Measurements from ENCODE around the gene RFX1.

The RFX1 gene

GRCh38 chr19:13960863-13961784, 45.0 kb downstream of the RFX1 start:
- DNase-seq = no peak

- DNase-seq = no peak
These were observed 45.9 kb downstream of the RFX1 start for GRCh38 chr19:13959962-13960862.

DNA sequence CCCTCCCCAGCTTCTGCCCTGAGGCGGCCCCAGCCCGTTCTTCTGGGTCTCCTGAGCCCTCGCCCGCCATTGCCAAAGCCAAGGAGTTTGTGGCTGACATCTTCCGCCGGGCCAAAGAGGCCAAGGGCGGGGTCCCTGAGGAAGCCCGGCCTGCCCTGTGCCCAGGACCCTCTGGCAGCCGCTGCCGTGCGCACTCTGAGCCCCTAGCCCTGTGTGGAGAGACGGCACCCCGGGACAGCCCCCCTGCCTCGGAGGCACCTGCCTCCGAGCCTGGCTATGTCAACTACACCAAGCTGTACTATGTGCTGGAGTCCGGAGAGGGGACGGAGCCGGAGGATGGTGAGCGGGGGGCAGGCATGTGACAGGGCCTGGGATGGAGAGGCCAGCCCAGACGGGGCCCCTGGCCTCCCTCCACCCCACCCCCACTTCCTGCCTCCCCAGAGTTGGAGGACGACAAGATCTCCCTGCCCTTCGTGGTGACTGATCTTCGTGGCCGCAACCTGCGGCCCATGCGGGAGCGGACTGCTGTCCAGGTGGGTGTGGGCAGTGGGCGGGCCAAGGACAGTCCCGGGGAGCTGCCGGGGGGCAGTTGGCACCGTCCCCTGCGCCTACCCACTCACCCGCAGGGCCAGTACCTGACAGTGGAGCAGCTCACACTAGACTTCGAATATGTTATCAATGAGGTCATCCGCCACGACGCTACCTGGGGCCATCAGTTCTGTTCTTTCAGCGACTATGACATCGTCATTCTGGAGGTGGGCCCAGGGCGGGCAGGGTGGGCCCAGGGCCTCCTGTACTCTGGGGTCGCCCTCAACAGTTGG, 46.8 kb downstream of the RFX1 start:
- DNase-seq = no peak

- no peak for DNase-seq
These were observed 48.1 kb downstream of the RFX1 start for GRCh38 chr19:13958043-13958442.

DNA sequence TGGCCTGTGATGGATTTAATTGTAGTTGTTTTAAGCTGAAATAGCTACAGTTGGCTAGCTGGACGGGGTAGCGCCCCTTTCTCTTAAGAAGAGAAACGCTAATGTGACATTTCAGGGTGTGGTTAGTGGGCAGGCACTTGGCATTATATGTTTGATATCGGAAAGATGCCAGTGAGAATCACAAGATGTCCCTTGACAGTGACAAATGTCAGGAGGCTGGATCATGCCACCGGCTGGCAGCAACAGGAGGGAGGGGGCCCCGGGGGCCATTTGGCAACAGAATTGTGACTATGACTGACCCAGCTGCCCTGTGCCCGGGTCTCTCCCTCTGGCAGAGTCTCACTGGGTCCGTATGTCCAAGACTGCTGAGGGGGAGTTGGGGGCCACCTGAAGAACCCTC, 49.1 kb downstream of the RFX1 start:
- DNase-seq = no peak

DNA sequence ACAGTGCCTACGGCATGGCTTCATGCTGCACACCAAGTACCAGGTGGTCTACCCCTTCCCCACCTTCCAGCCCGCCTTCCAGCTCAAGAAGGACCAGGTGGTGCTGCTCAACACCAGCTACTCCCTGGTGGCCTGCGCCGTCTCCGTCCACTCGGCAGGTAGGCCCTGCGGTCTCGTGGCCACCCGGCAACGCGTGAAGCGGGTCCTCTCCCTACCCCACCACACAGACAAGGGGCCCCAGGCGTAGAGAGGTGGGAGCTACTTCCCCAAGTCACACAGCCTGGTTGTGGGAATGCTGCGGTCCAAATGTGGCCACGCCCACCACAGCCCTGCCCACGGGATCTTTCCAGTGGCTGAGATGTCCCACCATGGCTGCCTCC, 49.8 kb downstream of the RFX1 start:
- DNase-seq = no peak

GRCh38 chr19:13955662-13956364, 50.3 kb downstream of the RFX1 start:
- no peak for DNase-seq

GRCh38 chr19:13954185-13954584, 51.9 kb downstream of the RFX1 start:
- DNase-seq = no peak

DNA sequence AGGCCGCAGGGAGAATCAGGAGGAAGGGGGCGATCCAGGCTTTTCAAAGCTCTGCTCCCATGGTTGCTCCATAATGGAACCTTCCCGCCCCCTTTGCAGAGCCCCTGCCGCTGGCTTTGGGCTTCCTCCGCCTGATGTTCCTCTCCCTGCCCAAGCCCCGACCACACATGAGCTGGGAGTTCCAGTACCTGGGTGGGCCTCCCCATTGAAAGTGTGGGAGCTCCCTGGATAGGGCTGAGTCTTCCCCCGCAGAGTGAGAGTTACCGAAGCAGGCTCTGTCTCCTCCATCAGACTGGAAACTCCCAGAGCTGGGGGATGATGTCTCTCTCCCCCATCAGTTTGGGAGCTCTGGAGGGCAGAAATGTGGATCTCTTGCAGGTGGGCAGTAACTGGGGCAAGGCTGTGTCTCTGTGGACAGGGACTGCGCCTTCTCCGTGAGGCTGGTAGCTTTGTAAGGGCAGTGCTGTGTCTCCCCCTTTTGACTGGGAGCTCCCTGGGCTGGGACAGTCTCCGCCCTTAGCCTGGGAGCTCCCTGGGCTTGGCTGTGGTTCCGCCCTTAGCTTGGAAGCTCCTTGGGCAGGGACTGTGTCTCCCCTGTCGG, 53.1 kb downstream of the RFX1 start:
- DNase-seq = no peak

DNA sequence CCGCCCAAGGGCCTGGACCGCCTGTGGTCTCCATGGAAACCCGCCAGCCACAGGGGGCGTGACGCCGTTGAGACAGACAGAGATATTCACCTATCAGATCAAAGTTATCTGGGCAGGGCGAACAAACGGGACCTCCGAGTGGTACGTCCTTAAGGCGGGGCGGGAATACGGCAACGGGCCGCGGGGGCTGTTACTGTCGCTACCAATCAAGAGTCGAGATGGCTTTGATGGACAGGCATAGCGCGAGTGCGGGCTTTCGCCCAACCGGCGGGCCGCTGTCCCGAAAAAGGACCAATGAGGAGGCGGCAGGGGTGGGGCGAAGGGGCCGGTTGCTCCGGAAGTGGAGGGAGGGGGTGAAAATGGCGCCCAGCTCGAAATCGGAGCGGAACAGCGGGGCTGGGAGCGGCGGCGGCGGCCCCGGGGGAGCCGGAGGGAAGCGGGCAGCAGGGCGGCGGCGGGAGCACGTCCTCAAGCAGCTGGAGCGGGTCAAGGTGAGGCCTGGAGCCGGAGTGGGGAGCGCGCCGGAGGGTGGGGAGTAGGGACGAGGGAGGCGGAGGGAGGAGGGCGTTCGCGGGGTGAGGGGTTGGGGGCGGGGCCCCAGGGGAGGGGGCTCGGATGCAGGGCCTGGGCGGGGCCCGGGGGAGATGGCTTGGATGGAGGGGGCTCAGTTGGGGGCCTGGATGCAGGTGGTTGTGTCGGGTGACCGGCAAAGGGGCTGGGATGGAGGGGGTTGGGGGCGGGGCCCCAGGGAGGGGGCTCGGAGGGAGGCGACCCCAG, 53.8 kb downstream of the RFX1 start, which contains the start of gene DCAF15:
Gene DCAF15, plus strand, starts transcription at position 356 of the 777 bp plus-strand sequence. Its CDS starts 4 bp downstream, at position 360.
- DNase-seq = peak; percentile 99

DNA sequence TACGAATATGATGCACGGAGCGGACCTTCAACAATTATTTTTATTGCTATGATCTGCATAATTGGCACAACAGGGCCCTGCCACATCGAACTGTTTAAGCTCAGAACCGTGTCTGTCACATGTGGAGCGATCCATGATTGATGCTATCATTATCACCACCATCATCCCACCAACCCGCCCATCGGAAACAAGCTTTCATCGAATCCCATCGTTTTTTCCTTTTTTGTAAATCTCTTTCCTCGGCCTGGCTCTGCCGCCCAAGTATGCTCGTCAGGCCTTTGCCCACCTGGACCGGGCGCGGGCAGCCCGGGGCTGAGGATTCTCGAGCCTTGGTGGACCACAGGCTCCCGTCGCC, 54.3 kb downstream of the RFX1 start:
- peak; percentile 68 for DNase-seq

GRCh38 chr19:13951043-13951442, 55.1 kb downstream of the RFX1 start:
- DNase-seq = no peak

DNA sequence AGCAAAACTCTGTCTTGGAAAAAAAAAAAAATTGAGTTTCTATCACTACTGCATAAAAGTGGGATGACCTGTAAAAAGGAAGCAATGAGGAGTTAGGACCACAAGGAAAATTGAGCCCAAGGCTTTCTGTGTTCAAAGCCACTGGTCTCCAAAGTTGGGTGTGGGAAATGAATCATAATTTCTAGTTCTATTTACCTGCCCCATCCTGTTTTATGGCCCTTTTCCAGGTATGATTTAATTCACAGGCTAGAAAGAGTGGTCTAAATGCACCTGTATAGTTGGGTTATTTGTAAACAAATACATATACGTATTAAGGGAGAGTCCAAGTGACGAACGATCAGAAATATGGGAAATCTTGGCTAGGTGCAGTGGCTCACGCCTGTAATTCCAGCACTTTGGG, 59.7 kb downstream of the RFX1 start:
- DNase-seq = no peak

GRCh38 chr19:13942023-13942684, 64.0 kb downstream of the RFX1 start:
- no peak for DNase-seq

DNA sequence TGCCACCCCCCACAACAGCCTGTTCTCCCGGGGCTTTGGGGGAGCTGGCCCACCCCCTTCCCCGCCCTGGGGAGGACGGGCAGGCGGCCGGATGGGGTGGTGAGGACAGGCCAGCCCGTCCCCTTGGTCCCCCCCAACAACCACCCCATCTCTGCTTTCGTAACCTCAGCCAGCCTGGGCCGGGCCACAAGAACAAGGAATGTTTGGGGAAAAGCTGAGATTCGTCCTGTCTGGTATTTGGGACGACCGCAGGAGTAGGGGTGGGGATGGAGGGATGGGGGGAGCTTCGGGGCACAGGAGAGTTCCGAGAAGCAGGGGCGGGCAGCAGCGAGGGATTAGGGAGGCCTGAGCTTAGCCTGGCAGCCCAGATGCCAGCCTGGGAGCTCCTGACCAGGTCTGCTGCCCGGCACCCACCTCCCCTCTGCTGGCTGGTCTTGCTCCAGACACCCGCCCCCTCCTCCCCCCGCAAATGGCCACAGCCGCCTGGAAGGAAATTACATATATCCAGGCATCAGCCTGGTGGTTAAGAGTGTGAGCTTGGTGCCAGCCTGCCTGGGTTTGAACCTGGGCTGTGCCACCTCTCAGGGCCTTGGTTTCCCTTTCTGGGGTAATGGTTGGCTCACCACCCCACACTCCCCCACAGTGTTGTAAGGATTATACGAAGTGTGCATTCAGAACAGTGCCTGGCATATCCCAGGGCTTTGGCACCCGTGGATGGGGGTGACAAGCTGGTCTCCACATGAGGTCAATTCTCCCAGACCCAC, 67.6 kb downstream of the RFX1 start, which contains the start of gene PODNL1:
Gene PODNL1, minus strand, starts transcription at position 117 of the 764 bp plus-strand sequence. CDS start 236 bp downstream, outside the sequence.
- no peak for DNase-seq

DNA sequence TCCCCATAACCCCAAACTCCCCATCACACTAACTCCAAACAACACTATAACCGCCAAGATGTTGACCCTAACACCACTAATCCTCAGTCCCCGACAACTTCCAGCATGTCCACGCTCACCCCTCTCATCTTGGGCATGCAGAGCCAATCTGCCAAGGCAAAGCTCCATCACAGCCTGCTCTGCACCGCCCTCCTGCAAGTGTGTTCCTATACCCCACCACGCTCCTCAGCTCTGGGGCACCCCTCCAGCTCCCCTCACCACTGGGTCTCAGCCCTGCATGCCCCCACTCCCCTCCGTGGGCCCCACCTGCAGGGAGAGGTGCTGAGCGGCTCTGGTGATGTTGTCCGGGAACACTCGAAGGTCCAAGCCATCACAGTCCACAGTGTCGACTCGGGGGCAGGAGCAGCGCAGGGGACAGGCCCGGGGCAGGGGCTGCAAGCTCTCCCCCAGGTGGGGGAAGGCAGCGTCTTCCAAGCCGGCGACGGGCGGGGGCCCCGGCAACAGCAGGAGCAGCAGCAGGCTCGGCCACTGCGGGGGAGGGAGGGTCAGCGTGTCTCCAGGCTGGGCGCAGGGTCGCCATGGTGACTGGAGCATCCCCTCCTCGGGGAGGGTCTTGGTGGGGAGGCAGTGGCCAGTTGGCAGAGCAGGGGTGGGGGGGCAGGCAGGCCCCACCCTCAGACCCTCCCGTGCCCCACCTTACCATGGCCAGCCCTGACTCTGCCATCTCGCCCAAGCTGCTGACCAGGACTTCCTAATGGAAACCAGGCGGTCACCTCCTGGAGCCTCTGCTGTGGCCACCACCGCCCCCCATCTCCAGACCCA, 68.4 kb downstream of the RFX1 start:
- no peak for DNase-seq

DNA sequence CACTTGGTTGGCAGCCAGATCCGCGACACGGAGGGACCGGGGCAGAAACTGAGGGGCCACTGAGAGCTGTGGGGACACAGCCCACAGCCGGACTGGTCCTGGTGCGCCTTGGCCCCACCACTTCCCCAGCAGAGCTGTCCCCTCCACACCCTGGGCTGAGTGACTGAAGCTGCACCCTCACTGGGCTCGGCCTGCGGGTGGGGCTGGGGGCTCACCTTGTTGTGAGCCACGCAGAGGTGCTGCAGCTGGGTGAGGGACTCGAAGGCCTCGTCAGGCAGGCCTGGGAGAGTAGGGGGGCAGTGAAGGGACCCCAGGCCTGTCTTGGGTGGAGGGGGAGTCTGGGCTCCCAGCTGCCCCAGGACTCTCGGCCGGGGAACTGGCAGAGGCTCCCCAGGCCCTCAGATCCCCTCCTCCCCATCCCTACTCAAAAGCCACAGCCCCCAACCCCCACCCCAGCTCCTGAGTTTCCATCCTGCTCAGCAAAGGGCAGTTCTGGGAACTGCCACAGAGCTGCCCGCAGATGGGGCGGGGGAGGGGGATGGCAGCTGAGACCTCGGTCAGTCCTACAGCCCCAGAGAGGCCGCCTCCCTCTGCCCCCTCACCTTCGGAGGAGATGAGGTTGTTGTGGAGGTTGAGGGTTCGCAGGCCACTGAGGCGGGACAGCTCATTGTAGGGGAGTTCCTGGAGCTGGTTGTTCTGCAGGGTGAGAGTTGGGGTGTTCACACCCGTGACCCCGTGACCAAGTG, 70.2 kb downstream of the RFX1 start:
- DNase-seq = no peak

- no peak for DNase-seq
These were observed 71.4 kb downstream of the RFX1 start for GRCh38 chr19:13934785-13935109.

All from NCI-H2171 treated with DMSO at 0.1 percent for 48 hours (cell line).